NCI-H1694 treated with DMSO at 0.1 percent for 48 hours (cell line): ENCODE measurements around the gene DDX27.
A peak's percentile ranks its signal among the peaks of the same experiment; 100 is the strongest.
"Not testable (repeated sequence)": the region's sequence is repeated elsewhere in the genome, so short reads cannot be mapped to it uniquely, and the experiment has no call there.

ENCODE experiments used
- DNase-seq: peaks from one replicate; lab custom pipeline; 2025; lab: John Stamatoyannopoulos, UW

DDX27 gene

GRCh38 chr20:49203746-49204145 is 15.5 kb upstream of the DDX27 start:
- no peak for DNase-seq

- no peak for DNase-seq
Measured at GRCh38 chr20:49207076-49207475, 12.1 kb upstream of the DDX27 start.

DNA sequence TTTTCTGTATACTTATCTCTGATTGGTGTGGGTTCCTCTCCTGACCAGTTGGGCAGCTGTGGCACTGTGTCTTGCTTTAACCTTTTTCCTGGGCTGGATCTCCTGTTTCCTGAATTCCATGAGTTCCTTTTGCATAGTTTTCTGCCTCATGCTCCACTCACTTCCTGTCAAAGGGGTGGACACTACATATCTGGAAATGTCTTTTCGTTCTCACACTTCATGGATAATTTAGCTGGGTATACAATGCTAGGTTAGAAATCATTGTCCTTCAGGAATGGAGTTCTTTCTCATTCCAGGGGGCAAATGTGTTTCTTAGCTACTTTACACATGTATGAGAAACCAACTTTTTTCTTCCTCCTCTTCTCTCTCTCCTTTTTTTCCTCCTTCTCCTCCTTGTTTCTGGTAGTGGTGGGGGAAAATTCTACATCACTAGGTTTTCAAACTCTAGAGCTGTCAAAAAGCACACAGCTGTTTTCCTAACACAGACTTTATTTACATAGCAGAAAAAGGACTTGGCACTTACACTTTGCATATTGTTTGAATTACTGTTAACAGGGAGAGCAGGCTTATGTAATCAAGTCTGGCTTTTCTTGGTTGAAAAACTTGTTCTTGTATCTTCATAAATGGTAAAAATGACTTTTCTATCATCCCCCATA is 9.0 kb upstream of the DDX27 start:
- DNase-seq, result no peak

GRCh38 chr20:49210757-49211110 is 8.5 kb upstream of the DDX27 start:
- DNase-seq, result no peak

DNA sequence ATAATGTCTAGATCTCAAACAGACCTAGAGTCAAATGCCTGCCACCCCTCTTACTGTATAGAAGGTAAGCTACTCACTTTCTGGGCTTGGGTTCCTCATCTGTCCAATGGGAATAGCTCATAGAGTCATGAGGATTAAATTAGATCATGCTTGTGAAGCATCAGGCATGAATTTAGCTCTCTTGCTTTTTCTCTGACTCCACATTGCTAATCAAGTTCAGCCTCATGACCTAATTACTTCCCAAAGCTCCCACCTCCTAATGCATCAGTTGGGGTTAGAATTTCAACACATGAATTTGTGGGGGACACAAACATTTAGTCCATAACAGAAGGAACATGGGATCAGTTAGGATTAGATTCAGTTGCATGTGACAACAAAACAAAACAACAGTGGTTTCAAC is 4.6 kb upstream of the DDX27 start:
- no peak for DNase-seq

DNA sequence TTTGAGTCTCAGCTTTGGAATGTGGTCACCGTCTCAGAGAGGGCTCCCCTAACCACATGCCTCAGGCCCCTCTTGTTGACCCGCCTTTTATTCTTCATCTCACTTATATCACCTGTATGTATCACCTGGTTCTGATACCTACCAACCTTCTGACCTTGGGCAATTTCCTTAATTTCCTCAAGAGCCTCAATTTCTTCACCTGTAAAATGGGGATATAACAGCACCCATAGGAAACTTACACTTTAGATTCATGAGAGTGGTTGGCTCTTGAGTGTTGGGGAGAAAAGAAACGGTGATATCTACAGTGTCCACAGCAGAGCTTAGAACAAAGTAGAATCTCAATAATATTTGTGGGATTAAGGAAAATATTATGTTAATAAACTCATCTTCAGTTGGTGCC is 4.0 kb upstream of the DDX27 start:
- no peak for DNase-seq

- peak; percentile 68 for DNase-seq
Measured at GRCh38 chr20:49216991-49217578, 2.1 kb upstream of the DDX27 start.

DNA sequence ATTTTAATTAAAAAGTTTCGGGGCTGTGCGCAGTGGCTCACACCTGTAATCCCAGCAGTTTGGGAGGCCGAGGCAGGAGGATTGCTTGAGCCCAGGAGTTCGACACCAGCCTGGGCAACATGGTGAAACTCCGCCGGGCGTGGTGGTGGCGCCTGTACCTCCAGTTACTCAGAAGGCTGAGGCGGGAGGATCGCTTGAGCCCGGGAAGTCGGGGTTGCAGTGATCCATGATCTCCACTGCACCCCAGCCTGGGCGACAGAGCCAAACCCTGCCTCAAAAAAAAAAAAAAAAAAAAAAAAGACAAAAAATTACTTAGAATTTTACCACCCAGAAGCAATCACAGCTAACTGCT is 501 bp upstream of the DDX27 start:
- DNase-seq, result not testable (repeated sequence)

- DNase-seq, result no peak
Measured at GRCh38 chr20:49219924-49220831, 962 bp downstream of the DDX27 start.

- DNase-seq, result no peak
Measured at GRCh38 chr20:49225896-49226295, 6.7 kb downstream of the DDX27 start.

- DNase-seq, result peak; percentile 70
Measured at GRCh38 chr20:49228676-49229075, 9.5 kb downstream of the DDX27 start.

- no peak for DNase-seq
Measured at GRCh38 chr20:49229381-49229780, 10.2 kb downstream of the DDX27 start.

DNA sequence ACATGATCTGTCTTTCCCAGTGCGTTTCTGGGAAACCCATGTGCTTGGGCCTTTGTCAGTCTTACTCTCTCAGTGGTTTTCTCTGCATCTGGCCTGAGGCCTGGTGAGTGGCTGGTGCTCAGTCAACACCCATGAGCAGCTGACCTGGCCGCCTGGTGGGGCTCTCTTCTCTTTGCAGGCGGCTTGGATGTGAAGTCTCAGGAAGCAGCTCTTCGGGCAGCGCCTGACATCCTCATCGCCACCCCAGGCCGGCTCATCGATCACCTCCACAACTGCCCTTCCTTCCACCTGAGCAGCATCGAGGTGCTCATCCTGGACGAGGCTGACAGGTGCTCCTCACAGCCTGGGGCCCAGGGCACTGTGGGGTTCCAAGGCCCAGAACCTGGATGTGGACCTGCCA is 10.8 kb downstream of the DDX27 start:
- DNase-seq, result no peak

DNA sequence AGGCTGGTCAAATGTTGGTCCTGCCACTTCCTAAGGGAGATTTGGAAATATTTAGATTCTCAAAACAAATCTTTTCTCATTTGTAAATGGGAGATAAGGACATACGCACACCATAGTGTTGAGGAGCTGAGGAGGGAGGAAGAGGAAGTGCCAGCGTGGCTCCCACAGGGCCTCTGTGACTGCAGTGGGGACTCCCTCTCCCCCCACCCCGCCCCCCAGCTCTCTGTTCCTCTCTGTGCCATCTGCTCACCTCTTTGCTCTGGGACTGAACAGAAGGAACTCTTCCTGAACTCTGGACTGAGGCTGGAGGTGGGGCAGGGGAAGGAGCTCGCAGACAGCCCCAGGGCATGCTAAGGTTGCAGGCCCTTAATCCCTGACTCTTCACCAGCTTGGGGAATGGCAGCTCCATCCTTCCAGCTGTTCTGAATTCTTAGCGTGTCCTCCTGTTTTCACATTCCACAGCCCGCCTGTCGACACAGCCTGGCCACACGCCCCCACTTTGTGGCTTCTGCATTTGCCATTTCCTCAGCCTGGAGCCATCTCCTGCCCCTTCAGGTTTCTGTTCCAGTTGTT is 11.4 kb downstream of the DDX27 start:
- peak; percentile 34 for DNase-seq

DNA sequence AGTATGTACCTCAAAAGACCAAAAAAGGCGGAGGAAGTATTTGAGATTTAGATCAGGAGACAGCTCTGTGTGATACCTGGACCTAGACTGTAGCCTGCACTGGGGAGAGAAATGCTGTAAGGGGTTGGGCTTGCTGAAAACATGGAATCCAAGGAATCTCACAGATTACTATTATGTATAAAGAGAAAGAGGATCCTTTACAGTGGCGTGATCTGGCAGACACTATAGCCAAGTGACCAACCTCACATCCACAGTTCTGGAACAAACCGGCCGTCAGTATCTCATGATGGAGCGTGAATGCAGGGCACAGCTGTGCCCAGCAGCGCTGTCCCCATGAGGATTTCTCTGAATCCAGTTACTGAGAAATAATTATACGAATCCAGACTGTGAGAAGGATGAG is 12.3 kb downstream of the DDX27 start:
- no peak for DNase-seq

GRCh38 chr20:49233226-49233625 is 14.0 kb downstream of the DDX27 start:
- DNase-seq, result no peak

DNA sequence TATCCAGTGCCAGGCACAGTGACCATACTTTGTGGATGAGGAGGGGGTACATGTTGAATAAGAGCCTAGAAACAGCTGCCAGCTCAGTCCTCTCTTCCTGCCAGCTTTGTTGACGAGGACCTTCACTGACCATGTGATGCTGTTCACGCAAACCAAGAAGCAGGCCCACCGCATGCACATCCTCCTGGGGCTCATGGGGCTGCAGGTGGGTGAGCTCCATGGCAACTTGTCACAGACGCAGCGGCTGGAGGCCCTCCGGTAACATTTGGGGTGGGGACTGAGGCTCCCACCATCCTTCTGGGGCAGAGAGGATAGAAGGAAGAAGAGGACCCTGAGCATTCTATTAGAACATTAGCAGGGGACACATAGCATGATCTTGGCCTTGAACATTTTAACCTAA is 15.6 kb downstream of the DDX27 start:
- DNase-seq, result no peak

GRCh38 chr20:49236301-49236700 is 17.1 kb downstream of the DDX27 start:
- no peak for DNase-seq

- DNase-seq, result peak; percentile 32
Measured at GRCh38 chr20:49237531-49237930, 18.3 kb downstream of the DDX27 start.

GRCh38 chr20:49245921-49246740 is 26.9 kb downstream of the DDX27 start:
- DNase-seq, result peak; percentile 57

GRCh38 chr20:49247169-49247723 is 28.0 kb downstream of the DDX27 start:
- DNase-seq, result no peak

DNA sequence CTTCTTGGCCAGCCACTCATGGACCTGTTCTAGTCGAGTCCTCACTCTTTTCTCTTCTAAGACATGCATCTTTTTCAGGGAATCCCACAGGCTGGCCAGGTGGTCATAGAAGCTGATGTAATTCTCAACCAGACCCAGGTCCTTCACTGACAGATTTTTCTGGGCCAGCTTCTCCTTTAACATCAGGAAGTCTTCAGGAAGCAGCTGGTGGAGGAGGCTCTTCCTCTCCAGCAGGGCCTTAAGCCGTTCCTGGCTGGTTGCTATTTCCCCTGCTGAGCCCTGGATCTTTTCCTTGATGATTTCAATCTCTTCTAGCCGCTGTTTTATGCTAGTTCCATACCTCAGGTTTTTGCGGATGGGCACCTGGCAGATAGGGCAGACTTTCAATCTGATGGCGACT is 28.6 kb downstream of the DDX27 start:
- no peak for DNase-seq
